Measurements from ENCODE around the gene RNU6-9. TPM values are rescaled to one million over a fixed set of nuclear protein-coding genes. Genes with fewer than 3 reads are reported as not detected.

The RNU6-9 gene
- total RNA-seq, 1 donor from 2014 or later, result not detected

DNA sequence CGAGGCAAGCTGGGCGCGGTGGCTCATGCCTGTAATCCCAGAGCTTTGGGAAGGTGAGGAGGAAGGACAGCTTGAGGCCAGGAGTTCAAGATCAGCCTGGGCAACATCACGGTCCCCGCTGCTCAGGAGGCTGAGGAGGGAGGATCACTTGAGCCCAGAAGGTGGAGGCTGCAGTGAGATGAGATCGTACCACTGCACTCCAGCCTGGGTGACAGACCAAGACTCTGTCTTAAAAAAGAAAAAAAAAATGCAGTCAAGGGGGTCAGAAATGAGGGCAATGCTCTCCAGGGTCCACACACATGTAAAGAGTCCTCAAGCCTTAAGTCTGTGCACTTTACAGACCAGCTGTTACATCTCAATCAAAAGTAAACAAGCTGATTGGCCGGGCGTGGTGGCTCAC, 11.3 kb downstream of the RNU6-9 start:
- DNase-seq (ENCODE audit: missing footprints), result no peak
- no peak for ATAC-seq
- intact Hi-C loops (cut with DNase I), result no loop called here

DNA sequence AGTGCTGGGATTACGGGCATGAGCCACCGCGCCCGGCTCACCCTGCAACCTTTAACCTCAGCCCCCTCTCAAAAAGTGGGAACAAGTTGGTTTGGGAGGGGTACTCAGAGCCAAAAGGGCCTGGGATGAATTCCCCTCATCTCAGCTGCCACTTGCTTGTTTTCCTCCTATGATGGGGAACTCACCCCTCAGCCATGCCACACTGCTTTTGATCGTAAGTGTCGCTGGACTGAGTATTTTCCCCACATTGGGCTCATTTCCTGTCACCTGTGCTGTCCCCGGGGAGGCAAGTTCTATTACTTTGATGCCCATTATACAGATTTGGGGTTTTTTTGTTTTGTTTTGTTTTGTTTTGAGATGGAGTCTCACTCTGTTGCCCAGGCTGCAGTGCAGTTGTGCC, 13.2 kb downstream of the RNU6-9 start:
- ATAC-seq (no peak), DNase-seq (ENCODE audit: missing footprints) (no peak)
- intact Hi-C loops (cut with DNase I), result no loop called here

- intact Hi-C loops (cut with DNase I), result no loop called here
- ATAC-seq, result no peak
- no peak for DNase-seq (ENCODE audit: missing footprints)
These were observed 14.0 kb downstream of the RNU6-9 start for GRCh38 chr19:907183-907853.

GRCh38 chr19:911197-912033, 18.1 kb downstream of the RNU6-9 start:
- intact Hi-C loops (cut with DNase I), result loop anchor here (5.0 kb wide), 1 partner anchor 39 kb away; no protein-coding TSS in a partner anchor
- no peak for DNase-seq (ENCODE audit: missing footprints)
- no peak for ATAC-seq

GRCh38 chr19:912181-913079, 19.1 kb downstream of the RNU6-9 start:
- DNase-seq (ENCODE audit: missing footprints) (no peak), ATAC-seq (no peak)
- intact Hi-C loops (cut with DNase I), result loop anchor here (5.0 kb wide), 1 partner anchor 40 kb away; no protein-coding TSS in a partner anchor

GRCh38 chr19:913080-913748, 19.9 kb downstream of the RNU6-9 start, which contains the start of gene R3HDM4:
R3HDM4 (minus strand) TSS chr19:913219; CDS start chr19:913157, 62 bp downstream.
- DNase-seq (ENCODE audit: missing footprints) (peak; percentile 92), ATAC-seq (peak; percentile 94)
- intact Hi-C loops (cut with DNase I), result loop anchor here (5.0 kb wide), 1 partner anchor 41 kb away; no protein-coding TSS in a partner anchor

DNA sequence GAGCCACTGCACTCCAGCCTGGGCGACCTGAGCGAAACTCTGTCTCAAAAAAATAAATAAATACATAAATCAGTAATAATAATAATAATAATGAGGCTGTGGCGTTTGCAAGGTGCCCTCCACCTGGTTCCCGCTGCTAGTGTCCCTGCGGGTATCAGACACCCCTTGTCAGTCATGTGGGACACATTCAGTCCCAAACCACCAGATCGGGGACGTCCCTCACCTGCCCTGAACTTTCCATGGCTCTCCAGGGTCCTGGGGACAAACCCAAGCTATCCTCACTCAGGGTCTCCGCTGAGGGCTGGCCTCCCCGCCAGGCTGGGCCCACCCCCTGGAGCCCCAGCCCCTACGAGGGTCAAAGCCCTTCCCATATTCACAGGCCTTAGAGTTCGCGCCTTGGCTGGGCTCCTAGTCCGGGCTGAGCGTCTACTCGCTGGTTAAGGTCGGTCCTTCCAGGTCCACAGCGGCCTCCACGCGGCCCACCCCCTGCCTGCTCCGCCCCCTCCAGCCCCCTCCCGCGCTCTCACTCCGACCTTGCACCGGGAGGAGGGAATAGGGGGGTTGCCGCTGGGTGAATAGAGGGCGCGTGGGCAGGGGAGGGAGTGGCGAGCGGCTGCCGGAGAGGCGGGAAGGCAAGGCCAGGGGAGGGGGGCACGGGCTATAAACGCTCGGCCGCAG, 23.5 kb downstream of the RNU6-9 start:
- DNase-seq (ENCODE audit: missing footprints) (no peak), ATAC-seq (no peak)
- intact Hi-C loops (cut with DNase I), result no loop called here

DNA sequence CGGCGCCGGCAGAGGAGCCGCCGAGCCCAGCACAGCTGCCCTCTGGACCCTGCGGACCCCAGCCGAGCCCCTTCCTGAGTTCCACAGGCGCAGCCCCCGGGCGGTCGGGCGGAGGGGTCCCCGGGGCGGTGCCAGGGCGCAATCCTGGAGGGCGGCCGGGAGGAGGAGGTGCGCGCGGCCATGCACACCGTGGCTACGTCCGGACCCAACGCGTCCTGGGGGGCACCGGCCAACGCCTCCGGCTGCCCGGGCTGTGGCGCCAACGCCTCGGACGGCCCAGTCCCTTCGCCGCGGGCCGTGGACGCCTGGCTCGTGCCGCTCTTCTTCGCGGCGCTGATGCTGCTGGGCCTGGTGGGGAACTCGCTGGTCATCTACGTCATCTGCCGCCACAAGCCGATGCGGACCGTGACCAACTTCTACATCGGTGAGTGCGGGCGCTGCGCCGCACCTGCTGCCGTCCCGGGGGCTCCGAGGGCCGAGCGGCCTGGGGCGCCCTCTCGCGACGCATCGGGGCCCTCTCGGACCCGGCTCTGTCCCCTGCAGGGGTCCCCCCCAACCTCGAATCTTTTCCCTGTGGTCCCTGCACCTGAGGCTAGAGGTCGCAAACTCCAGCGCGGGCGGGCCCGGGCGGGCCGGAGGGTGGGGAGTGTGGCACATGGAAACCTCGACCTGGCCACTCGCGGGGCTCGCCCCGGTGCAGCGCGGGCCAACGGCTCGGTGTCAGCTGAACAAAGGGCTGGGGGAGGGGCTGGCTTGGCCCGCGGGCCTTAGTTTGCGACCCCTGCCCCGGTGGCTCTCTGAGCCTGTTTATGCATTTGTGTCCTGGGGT, 24.3 kb downstream of the RNU6-9 start, which contains the start of gene KISS1R:
KISS1R (plus strand) TSS at position 11 of the 829 bp plus-strand sequence; CDS start at position 181, 170 bp downstream.
- peak; percentile 84 for DNase-seq (ENCODE audit: missing footprints)
- intact Hi-C loops (cut with DNase I), result no loop called here
- ATAC-seq, result no peak

- intact Hi-C loops (cut with DNase I), result no loop called here
- no peak for ATAC-seq
These were observed 24.8 kb downstream of the RNU6-9 start for GRCh38 chr19:918152-918437.

GRCh38 chr19:918481-919198, 25.4 kb downstream of the RNU6-9 start:
- no peak for ATAC-seq
- no peak for DNase-seq (ENCODE audit: missing footprints)
- intact Hi-C loops (cut with DNase I), result no loop called here

More at GRCh38 chr19:918152-918437, 24.8 kb downstream of the RNU6-9 start:
- DNase-seq (ENCODE audit: missing footprints), result no peak

- intact Hi-C loops (cut with DNase I), result loop anchor here (2.0 to 10.0 kb wide), 2 partner anchors 57 to 325 kb away; partner anchors contain the start of genes ATP5F1D and MIDN
- ATAC-seq, result no peak
- DNase-seq (ENCODE audit: missing footprints), result no peak
These were observed 26.1 kb downstream of the RNU6-9 start for GRCh38 chr19:919199-920050.

- DNase-seq (ENCODE audit: missing footprints) (no peak), ATAC-seq (no peak)
- intact Hi-C loops (cut with DNase I), result loop anchor here (2.0 to 10.0 kb wide), 2 partner anchors 57 to 325 kb away; partner anchors contain the start of genes ATP5F1D and MIDN
These were observed 27.0 kb downstream of the RNU6-9 start for GRCh38 chr19:920051-920864.

- intact Hi-C loops (cut with DNase I), result loop anchor here (1.0 to 10.0 kb wide), 2 partner anchors 60 to 320 kb away; partner anchors contain the start of genes ATP5F1D, MIDN and WDR18
- ATAC-seq, result no peak
These were observed 31.3 kb downstream of the RNU6-9 start for GRCh38 chr19:924553-925086.

DNA sequence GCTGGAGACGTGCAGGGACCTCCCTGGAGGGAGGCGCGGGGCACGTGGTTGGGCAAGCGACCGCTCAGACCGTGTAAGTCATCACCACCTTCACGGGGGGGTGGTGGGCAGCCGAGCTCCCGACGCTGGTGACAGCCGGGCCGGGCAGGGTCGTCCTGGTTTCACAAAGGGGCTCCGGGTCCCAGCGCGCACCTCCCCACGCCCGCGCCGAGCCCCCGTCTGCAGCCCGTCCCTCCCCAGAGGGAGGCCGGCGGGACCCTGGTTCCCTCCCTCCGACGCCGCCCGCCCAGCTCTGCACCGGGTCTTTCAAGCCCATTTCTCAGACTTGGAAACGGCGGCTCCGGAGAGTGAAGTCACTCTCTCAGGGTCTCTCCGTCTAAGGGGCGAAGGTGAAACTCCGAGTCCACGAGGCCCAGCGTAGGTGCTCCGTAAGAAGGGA, 31.8 kb downstream of the RNU6-9 start:
- ATAC-seq (peak; percentile 57), DNase-seq (ENCODE audit: missing footprints) (no peak)
- intact Hi-C loops (cut with DNase I), result loop anchor here (1.0 to 10.0 kb wide), 2 partner anchors 59 to 320 kb away; partner anchors contain the start of genes ATP5F1D, MIDN and WDR18

More at GRCh38 chr19:924553-925086, 31.3 kb downstream of the RNU6-9 start:
- DNase-seq (ENCODE audit: missing footprints), result no peak
